Measurements from ENCODE around the gene TMEM120B. TPM values are rescaled to one million over a fixed set of nuclear protein-coding genes. Genes with fewer than 3 reads are reported as not detected.
A peak's percentile ranks its signal among the peaks of the same experiment; 100 is the strongest.
"Not testable (repeated sequence)": the region's sequence is repeated elsewhere in the genome, so short reads cannot be mapped to it uniquely, and the experiment has no call there.

Gene TMEM120B
- total RNA-seq, result 3.9 and 5.3 TPM in 2 replicates

DNA sequence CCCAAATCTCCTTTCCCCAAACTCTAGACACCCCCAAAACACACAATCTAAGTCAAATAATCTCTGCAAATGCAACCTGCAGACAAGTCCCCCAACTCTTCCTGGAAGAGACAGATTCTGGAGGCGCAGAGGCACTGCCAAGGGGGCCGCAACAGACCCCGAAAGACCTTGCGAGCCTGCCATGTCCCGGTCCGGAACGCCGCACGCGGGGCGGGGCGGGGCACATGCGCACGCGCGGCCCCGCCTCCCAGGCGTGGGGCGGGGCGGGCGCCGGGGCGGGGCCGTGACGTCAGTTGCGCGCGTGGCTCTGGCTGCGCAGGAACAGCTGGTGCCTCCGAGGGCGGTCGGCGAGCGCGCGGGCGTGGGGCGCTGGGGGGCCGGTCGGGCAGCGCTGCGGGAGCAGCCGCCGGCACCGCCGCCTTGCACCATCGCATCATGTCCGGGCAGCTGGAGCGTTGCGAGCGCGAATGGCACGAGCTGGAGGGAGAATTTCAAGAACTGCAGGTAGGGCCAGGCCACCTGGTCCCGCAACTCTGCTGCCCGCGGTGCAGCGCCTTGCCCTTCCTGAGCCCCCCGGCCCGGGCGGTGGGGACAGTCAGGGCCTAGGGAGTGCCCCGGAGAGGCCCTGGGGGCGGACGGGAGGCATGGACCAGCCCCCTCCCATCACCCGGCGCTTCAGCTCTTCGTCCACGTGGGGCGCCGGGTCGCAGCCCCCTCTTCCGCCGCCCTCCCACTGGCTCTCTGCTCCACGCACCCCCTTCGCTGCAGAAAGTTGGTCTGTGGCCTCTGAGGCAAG lies at the start of gene TMEM120B:
TSS of gene TMEM120B (plus strand) at position 292 of the 796 bp plus-strand sequence. CDS start at position 436, 144 bp downstream.
- DNase-seq (ENCODE audit: low read depth in 2 of 2), result peak; percentile 30 to 76

DNA sequence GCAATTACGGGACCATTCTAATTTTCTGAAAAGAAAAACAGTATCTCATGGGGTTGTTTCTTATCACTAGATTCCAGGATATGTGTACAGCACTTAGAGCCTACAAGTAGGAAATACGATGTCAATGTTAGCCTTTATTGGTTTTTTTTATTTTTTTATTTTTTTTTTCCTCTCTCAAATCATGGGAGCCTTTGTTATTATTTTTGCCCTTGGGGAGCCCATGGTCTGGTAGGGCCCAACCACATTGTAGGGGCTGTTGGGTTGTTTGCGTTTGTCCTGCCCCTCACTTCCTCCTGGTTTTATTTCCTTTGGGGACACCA lies 49.0 kb upstream of the TMEM120B start:
- DNase-seq (ENCODE audit: low read depth in 2 of 2), result no peak

DNA sequence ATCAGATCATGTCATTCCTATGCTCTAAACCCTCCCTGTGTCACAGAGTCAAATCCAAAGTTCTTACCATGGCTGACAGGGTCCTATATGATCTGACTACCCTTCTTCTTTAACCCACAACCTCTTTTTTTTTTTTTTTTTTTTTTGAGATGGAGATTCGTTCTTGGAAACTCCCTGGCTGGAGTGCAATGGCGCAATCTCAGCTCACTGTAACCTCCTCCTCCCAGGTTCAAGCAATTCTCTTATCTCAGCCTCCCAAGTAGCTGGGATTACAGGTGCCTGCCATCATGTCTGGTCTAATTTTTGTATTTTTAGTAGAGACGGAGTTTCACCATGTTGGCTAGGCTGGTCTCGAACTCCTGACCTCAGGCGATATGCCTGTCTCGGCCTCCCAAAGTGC lies 45.7 kb upstream of the TMEM120B start:
- DNase-seq (ENCODE audit: low read depth in 2 of 2), result not testable (repeated sequence)

DNA sequence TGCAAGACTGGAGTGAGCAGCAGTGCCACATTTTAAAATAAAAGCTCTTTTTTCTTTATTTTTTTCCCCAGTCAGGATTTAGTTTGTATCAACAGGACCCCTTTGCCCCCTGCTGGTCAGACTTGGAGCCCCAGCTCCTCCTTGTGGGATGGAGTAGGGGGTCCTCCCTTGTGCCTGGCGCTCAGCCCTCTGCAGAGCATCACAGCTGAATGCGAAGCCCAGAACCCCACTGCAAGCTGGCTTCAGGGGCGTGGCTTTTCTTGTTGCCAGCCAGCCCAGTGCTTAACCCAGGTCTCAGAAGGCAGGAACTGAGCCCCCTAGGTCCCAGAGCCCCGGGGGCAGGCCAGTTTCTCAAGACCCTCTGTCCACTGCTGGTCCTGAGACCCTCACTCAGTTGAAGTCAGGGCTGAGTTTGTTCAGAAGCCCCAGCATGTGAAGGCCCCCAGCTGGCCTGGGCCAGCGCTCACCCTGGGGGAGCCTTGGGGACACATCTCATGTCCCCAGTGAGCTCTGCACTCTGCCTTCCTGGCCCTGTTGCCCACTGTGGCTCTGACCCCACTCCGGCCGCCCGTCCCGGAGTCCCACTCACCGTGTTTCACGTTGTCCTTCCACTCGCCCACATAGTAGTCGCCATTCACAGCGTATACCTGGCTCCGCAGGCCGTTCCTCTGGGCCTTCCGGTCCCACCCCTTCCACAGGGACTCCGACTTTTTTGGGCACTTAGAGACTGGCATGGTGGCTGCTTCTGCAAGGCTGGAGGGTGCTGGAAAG lies 43.6 kb upstream of the TMEM120B start:
- DNase-seq (ENCODE audit: low read depth in 2 of 2), result peak in 1 of 2 donors; percentile 58

DNA sequence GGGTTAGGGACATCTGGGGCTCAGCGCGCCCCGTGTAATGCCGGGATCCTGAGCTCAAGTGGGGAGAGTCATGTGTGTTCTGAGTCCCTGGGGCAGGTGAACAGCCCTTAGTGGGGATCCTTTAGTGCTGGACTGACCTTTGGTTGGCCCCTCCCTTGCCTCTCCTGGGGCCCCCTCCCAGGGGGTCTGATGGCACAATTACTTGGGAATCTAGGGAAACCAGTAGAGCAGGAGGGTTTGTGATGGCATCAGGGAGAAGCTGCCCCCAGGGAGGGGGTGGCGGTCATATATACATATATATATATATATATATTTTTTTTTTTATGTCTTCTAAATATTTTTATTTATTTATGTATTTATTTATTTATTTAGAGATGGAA lies 43.0 kb upstream of the TMEM120B start, which contains the start of gene MORN3:
TSS of gene MORN3 (minus strand) at position 134 of the 380 bp plus-strand sequence. CDS start 171 bp downstream, outside the sequence.
- DNase-seq (ENCODE audit: low read depth in 2 of 2), result no peak

DNA sequence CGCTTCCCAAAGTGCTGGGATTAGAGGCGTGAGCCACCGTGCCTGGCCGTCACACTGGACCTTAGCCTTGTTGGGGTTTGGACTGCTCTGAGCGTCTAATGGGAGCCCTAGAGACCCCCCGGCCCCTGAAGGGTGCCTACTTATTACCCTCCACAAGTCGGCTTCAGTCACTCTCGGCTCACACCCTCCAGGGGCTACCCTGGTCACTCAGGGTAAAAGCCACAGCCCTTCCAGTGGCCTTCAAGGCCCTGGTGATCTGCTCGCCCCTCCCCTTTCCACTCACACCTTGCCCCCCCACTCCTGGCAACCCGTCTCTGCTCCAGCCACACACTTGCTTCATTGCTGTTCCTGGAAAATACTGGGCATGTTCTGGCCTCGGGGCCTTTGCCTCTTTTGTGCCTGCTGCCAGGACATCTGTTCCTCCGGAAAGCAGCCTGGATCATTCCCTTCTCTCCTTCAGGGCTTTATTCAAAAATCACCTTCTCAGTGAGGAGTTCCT lies 39.5 kb upstream of the TMEM120B start:
- peak in 1 of 2 donors; percentile 12 for DNase-seq (ENCODE audit: low read depth in 2 of 2)

DNA sequence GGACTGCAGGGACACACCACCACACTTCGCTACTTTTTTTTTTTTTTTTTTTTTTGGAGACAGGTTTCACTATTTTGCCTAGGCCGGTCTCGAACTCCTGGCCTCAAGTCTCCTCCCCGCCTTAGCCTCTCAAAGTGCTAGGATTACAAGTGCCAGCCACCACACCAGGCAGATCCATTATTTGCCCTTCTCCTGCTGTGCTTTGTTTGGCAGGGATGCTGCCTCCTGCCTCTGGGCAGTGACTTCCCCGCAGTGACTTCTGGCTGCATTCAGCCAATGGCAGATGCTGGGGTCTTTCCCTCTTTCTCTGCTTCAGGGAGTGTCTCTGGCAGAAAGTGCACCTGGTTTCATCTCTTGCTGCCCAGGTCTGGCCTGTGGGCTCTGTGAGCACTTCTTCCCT lies 36.4 kb upstream of the TMEM120B start:
- no peak for DNase-seq (ENCODE audit: low read depth in 2 of 2)

DNA sequence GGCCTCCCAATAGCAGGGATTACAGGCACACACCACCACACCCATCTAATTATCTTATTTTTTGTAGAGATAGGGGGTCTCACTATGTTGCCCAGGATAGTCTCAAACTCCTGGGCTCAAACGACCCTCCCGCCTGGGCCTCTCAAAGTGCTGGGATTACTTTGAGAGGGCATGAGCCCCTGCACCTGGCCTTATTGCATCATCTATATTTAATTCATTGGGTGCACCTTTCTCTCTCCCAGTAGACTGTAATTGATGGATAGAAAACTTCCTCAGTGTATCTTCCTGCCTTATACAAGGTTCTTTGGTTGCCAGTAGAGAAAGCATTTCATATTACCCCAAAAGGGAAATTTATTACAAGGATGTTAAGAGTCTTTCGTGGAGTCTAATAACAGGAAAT lies 34.2 kb upstream of the TMEM120B start:
- no peak for DNase-seq (ENCODE audit: low read depth in 2 of 2)

DNA sequence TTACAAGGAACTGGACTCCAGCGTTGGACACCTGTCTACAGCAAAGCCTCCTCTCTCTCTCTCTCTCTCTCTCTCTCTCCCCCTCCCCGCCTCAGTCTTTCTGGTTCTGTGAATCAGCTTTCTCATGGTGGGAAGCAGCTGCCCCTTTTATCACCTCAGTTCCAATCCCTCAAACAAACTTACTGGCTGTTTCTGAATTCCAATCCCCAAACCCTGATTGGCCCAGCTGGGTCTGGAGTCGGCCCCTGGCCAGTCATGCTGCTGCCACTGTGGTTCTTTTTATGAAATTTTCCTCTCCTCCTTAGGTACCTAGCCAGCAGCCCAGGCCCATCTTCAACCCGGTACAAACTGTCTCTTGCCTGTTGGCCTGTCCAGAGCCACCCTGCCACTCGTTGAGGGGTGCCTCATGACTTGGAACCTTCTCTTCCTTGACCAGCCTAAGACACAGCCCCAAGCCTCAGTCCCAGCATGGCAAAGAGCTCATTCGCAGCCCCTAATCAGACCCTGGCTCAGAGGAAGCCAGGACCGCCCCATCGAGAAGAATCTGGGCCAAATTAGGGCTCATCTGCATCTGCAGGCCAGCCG lies 33.7 kb upstream of the TMEM120B start:
- no peak for DNase-seq (ENCODE audit: low read depth in 2 of 2)

DNA sequence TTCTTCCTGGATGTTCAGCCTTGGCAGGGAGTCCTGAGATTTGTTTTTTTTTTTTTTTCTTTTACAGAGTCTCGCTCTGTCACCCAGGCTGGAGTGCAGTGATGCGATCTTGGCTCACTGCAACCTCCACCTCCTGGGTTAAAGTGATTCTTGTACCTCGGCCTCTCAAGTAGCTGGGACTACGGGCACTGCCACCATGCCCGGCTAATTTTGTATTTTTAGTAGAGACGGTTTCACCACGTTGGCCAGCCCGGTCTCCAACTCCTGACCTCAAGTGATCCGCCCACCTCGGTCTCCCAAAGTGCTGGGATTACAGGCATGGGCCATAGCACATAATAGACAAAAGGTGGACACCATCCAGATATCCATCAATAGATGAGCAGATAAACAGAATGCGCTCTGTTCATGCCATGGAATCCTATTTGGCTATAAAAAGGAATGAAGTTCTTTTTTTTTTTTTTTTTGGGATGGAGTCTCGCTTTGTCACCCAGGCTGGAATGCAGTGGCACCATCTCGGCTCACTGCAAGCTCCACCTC lies 32.8 kb upstream of the TMEM120B start:
- not testable (repeated sequence) for DNase-seq (ENCODE audit: low read depth in 2 of 2)

DNA sequence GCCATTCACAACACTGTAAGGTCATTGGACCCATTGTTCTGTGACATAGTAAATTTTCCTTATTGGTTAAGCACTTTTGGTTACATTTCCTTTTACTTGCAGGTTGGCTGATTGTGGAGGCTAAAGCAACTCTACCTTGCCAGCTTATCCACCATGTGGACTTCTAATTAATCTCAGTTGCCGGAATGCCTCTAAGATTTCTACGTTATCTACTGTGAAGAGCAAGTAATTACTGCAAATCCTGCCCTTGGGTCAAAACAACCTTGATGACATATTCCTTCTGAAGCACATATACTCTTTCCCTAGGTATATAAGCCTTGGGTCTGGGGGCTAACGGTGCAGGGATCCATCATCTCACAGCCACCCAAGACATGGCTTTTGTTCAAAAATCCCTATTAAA lies 23.6 kb upstream of the TMEM120B start:
- DNase-seq (ENCODE audit: low read depth in 2 of 2), result no peak

DNA sequence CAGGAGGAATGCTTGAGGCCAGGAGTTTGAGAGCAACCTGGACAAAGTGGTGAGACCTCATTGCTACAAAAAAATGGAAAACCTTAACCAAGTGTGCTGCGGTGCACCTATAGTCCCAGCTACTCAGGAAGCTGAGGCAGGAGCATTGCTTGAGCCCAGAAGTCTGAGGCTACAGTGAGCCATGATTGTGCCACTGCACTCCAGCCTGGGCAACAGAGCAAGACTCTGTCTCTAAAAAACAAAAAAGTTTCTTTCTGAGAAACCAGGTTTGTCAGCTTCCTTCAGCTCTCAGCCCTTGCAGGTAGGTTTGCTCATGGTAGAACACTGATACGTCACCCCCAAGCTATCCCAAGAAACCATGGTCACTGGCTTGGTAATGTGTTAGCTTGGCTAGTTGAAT lies 23.1 kb upstream of the TMEM120B start:
- DNase-seq (ENCODE audit: low read depth in 2 of 2), result no peak

DNA sequence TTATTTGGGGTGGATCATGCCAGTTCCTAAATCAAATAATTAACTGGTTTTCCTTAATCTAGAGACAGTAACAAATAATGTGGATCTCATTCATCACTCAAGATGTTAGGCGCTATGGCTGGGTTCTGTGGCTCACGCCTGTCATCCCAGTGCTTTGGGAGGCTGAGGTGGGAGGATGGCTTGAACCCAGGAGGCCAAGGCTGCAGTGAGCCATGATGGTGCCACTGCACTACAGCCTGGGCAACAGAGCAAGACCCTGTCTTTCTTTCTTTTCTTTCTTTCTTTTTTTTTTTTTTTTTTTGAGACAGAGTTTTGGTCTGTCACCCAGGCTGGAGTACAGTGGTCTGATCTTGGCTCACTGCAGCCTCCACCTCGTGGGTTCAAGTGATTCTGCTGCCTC lies 19.8 kb upstream of the TMEM120B start:
- not testable (repeated sequence) for DNase-seq (ENCODE audit: low read depth in 2 of 2)

DNA sequence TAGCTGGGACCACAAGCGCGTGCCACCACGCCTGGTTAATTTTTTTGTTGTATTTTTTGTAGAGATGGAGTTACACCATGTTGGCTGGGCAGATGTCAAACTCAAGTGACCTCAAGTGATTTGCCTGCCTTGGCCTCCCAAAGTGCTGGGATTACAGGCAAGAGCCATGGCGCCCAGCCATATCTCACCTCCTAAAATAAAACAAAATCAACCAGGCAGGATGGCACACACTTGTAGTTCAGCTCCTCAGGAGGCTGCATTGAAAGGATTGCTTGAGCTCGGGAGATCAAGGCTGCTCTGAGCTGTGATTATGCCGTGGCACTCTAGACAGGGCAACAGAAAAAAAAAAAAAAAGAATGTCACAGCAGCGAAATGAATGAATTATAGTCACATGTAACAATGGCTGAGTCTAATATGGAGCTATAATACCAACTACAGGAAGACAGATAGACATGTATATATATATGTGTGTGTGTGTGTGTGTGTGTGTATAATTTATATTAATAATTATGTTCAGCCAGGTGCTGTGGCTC lies 19.3 kb upstream of the TMEM120B start:
- DNase-seq (ENCODE audit: low read depth in 2 of 2), result no peak

DNA sequence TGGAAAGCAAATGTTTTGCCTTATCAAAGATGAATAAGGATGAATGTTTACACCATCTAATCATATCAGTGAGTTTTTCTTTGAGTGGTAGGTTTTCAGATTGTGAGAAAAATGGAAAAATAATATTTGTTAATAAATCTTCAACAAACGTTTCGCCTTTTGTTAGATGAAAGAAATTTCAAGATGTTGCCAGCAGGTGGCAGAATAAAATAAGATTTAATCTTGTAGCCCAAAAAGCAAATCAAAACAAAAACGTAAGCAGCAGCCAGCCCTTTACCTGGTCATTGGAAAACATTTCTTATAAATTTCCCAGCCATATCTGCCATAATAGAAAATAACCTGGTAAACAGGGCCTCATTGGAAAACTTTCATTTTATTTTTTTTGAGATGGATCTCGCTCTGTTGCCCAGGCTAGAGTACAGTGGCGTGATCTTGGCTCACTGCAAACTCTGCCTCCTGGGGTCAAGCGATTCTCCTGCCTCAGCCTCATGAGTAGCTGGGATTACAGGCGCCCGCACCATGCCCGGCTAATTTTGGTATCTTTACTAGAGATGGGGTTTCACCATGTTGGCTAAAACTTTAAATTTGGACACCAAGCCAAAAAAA lies 15.4 kb upstream of the TMEM120B start:
- peak; percentile 48 to 58 for DNase-seq (ENCODE audit: low read depth in 2 of 2)

DNA sequence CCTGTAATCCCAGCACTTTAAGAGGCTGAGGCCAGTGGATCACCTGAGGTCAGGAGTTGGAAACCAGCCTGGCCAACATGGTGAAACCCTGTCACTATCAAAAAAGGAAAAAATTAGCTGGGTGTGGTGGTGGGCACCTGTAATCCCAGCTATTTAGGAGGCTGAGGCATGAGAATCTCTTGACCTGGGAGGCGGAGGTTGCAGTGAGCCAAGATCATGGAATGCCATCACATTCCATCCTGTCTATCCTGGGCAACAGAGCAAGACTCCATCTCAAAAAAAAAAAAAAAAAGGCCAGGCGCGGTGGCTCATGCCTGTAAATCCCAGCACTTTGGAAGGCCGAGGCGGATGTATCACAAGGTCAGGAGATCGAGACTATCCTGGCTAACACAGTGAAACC lies 14.7 kb upstream of the TMEM120B start:
- DNase-seq (ENCODE audit: low read depth in 2 of 2), result not testable (repeated sequence)

DNA sequence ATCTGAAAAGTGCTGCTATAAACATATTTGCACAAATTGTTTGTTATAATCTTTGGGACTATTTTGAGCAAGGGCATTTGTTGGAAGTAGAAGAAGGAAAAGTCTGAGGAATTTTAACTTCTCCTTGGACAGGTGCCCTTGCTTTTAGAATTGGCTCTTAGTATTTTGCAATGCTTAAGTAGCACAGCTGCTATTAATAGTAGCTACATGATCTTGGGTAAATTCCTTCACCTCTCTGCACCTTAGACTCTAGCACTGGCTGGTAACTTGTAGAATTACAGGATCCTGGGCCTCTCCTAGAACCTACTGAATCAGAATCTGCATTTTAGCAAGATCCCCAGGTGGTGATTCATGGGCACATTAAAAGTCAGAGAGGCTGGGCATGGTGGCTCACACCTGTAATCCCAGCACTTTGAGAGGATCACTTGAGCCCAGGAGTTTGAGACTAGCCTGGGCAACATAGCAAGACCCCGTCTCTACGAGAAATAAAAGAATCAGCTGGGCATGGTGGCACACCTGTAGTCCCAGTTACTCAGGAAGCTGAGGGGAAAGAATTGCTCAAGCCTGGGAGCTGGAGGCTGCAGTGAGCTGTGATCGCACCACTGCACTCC lies 10.8 kb upstream of the TMEM120B start:
- DNase-seq (ENCODE audit: low read depth in 2 of 2), result no peak

DNA sequence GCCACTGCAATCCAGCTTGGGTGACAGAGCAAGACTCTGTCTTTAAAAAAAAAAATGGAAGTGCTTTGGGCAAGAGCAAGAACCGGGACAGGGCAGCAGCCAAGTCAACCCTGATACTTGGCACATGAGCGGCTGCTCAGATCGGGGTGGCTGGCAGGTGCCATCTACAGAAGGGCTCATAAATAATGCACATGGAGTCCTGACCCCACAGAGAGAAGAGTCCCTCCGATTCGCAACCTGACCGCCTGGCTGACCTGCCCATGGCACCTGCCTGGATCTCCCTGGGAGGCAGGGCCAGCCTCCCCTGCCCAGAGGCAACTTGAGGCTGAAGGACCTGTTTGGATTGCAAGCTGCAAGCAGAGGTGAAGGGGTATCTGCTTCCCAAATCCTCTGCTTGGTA lies 9.6 kb upstream of the TMEM120B start:
- DNase-seq (ENCODE audit: low read depth in 2 of 2), result no peak

DNA sequence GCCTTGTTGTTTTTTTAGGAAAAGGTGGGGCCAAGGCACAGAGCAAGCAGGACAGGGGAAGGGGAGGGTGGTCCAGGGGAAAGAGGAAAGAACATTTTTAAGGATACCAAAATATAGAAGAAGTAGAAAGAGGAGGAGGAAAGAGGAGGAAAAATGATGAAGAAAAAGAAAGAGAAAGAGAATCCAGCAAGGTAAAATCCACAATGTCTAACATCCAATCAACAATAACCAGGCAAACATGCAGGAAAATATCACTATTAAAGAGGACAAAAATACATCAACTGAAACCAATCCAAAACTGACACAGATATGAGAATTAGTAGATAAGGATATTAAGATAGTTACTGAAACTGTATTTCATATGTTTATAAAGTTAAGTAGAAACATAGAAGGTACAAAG lies 7.0 kb upstream of the TMEM120B start:
- no peak for DNase-seq (ENCODE audit: low read depth in 2 of 2)

DNA sequence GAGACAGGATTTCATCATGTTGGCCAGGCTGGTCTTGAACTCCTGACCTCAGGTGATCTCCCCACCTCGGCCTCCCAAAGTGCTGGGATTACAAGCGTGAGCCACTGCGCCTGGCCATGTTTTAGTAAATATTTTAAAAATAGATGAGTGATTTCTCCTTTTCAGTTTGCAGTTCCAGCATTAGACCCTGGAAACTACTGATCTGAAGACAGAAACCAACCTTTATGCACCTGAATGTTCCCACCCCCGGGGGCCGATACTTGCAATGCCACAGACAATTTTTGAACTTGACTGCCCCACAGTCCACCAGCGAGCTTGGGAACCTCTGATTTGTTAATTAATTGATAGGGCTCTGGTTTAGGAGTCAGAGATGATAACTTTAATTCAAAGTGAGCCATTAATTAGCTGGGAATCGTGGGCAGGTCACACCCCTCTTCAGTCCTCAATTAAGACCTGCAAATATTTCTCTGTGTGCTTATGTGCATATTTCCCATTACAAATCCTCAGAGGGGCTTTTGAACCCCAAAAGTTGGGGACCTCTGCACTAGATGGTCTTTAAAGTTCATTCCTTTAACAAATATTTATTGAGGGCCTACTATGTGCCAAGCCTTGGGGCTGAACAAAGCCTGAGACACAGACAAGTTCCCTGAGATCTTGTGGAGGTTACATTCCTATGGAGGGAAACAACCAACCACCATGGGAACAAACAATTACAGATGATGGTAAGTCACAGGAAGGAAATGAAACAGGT lies 4.1 kb upstream of the TMEM120B start:
- DNase-seq (ENCODE audit: low read depth in 2 of 2), result no peak

Data from dermis microvascular lymphatic vessel endothelial cell (primary cell).